ENCODE data around the gene TXLNG. TPM values are rescaled to one million over a fixed set of nuclear protein-coding genes. Genes with fewer than 3 reads are reported as not detected.
A peak's percentile ranks its signal among the peaks of the same experiment; 100 is the strongest.

TXLNG gene
- polyA plus RNA-seq, 1 of the 3 experiments (the other 2 are of a cell fraction), result 12.1 TPM

GRCh38 chrX:16876696-16877095, 90.4 kb downstream of the TXLNG start:
- Histone ChIP-seq H3K4me1 (ENCODE audit: control insufficient read depth in 1 of 2, insufficient read depth in 2 of 2, low read depth in 1 of 2, low read length in 1 of 2) (peaks cover 0 to under 1% of the 10 kb centered on the region in 2 experiments; a peak in 1 of 4 replicates), H3K4me3 (ENCODE audit: low read depth in 2 of 2, low read length in 1 of 2) (no peak overlapping the region), H3K27ac (ENCODE audit: low read depth in 2 of 2, low read length in 1 of 2) (no peak overlapping the region), H3K36me3 (replicated peaks in 1 of 2; ENCODE audit: control insufficient read depth in 1 of 2, insufficient read depth in 2 of 2, low read length in 1 of 2) (no peaks in the 10 kb centered on the region), H3K79me2 (ENCODE audit: insufficient read depth) (no peaks in the 10 kb centered on the region), H3K4me2 (no peak overlapping the region), H2AFZ (ENCODE audit: low read depth) (no peak overlapping the region), H3K9ac (no peak overlapping the region), H4K20me1 (ENCODE audit: insufficient read depth) (no peaks in the 10 kb centered on the region), H3K27me3 (ENCODE audit: insufficient read depth) (peaks cover 16% of the 10 kb centered on the region; the same call in 1 of the 2 replicates), H3K9me3 (no peaks in the 10 kb centered on the region), H3K9me2 (no peaks in the 10 kb centered on the region), H3F3A (replicated peaks; ENCODE audit: insufficient read depth) (no peaks in the 10 kb centered on the region)
- POLR2A ChIA-PET, result no interaction called here
- CTCF ChIA-PET, result interaction anchor here (1.4 kb wide), 1 partner anchor 16 kb away, joined by 3 read pairs; no protein-coding TSS in a partner anchor
- WGBS (ENCODE audit: low lambda C conversion rate), result 23% methylated on average over 1 of the region's 1 CpG
- TF ChIP-seq ELF1 (IDR thresholded peaks at IDR 0.05) (no peak), FOSL2 (IDR thresholded peaks at IDR 0.05; ENCODE audit: borderline replicate concordance, low read depth) (no peak), RFX5 (IDR thresholded peaks at IDR 0.05; ENCODE audit: low read length) (no peak), TCF12 (IDR thresholded peaks at IDR 0.05) (no peak), FOXM1 (IDR thresholded peaks at IDR 0.05; ENCODE audit: low read depth) (no peak), PBX3 (IDR thresholded peaks at IDR 0.05) (no peak), CHD2 (IDR thresholded peaks at IDR 0.05; ENCODE audit: low read length, partially characterized antibody) (no peak), YY1 (IDR thresholded peaks at IDR 0.05; ENCODE audit: low read depth) (no peak), RAD21 (IDR thresholded peaks at IDR 0.05; ENCODE audit: low read length) (no peak), NRF1 (IDR thresholded peaks at IDR 0.05; ENCODE audit: low read depth, low read length) (no peak), SIN3A (IDR thresholded peaks at IDR 0.05; ENCODE audit: borderline replicate concordance, low read depth, low read length) (no peak), EZH2phosphoT487 (IDR thresholded peaks at IDR 0.05; ENCODE audit: borderline replicate concordance, low read depth) (no peak), TEAD4 (IDR thresholded peaks at IDR 0.05; ENCODE audit: borderline replicate concordance, insufficient read depth) (no peak)
- DNase-seq, result no peak

- peak; percentile 34 for DNase-seq
- Histone ChIP-seq H3K27me3 (ENCODE audit: insufficient read depth) (no peaks in the 10 kb centered on the region; the same call in 1 of the 2 replicates), H3K4me3 (ENCODE audit: low read depth in 2 of 2, low read length in 1 of 2) (peak overlapping the region; percentile 51 to 59; a peak in 3 of 4 replicates), H3K27ac (ENCODE audit: low read depth in 2 of 2, low read length in 1 of 2) (peak overlapping the region in 1 of 2 experiments; percentile 85; a peak in 2 of 4 replicates), H3K36me3 (replicated peaks in 1 of 2; ENCODE audit: control insufficient read depth in 1 of 2, insufficient read depth in 2 of 2, low read length in 1 of 2) (no peaks in the 10 kb centered on the region), H3K9ac (peak overlapping the region; percentile 36; the same call in 1 of the 2 replicates), H3K9me3 (no peaks in the 10 kb centered on the region), H3K4me2 (peak overlapping the region; percentile 73), H3K79me2 (ENCODE audit: insufficient read depth) (no peaks in the 10 kb centered on the region; the same call in 1 of the 2 replicates), H3K9me2 (no peaks in the 10 kb centered on the region), H3K4me1 (ENCODE audit: control insufficient read depth in 1 of 2, insufficient read depth in 2 of 2, low read depth in 1 of 2, low read length in 1 of 2) (peaks cover 0 to 3% of the 10 kb centered on the region in 2 experiments; a peak in 1 of 4 replicates), H2AFZ (ENCODE audit: low read depth) (peak overlapping the region; percentile 91; the same call in 1 of the 2 replicates), H4K20me1 (ENCODE audit: insufficient read depth) (no peaks in the 10 kb centered on the region), H3F3A (replicated peaks; ENCODE audit: insufficient read depth) (no peaks in the 10 kb centered on the region)
- POLR2A ChIA-PET, result interaction anchor here (0.6 to 1.4 kb wide), 4 partner anchors 11 to 164 kb away, joined by 4 to 8 read pairs (median 4); partner anchors contain the start of gene REPS2
- TF ChIP-seq SIN3A (IDR thresholded peaks at IDR 0.05; ENCODE audit: borderline replicate concordance, low read depth, low read length), result no peak
- TF ChIP-seq FOSL2 (IDR thresholded peaks at IDR 0.05; ENCODE audit: borderline replicate concordance, low read depth), result no peak
- no peak for TF ChIP-seq TAF1 (IDR thresholded peaks at IDR 0.05; ENCODE audit: borderline replicate concordance, low read depth, low read length)
- no peak for TF ChIP-seq MAX (IDR thresholded peaks at IDR 0.05; ENCODE audit: low read depth)
- TF ChIP-seq ELF1 (IDR thresholded peaks at IDR 0.05), result peak; percentile 48; the same call in 1 of the 2 replicates
- TF ChIP-seq SMC3 (IDR thresholded peaks at IDR 0.05; ENCODE audit: low read depth, low read length), result no peak
- no peak for TF ChIP-seq TCF12 (IDR thresholded peaks at IDR 0.05)
- TF ChIP-seq GATA2 (CRISPR knock-in tag; IDR thresholded peaks at IDR 0.05), result no peak
- TF ChIP-seq RCOR1 (IDR thresholded peaks at IDR 0.05; ENCODE audit: low read length), result no peak
- TF ChIP-seq RFX5 (IDR thresholded peaks at IDR 0.05; ENCODE audit: low read length), result no peak
- TF ChIP-seq RAD21 (IDR thresholded peaks at IDR 0.05; ENCODE audit: low read length), result no peak
- TF ChIP-seq FOXM1 (IDR thresholded peaks at IDR 0.05; ENCODE audit: low read depth), result no peak
- TF ChIP-seq REST (IDR thresholded peaks at IDR 0.05; ENCODE audit: low read depth, low read length), result no peak
- TF ChIP-seq NFIC (IDR thresholded peaks at IDR 0.05; ENCODE audit: borderline replicate concordance), result no peak
- no peak for TF ChIP-seq USF1 (IDR thresholded peaks at IDR 0.05; ENCODE audit: borderline replicate concordance, low read depth)
- peak; percentile 82 for TF ChIP-seq MXI1 (IDR thresholded peaks at IDR 0.05; ENCODE audit: low read depth, low read length)
- TF ChIP-seq CHD2 (IDR thresholded peaks at IDR 0.05; ENCODE audit: low read length, partially characterized antibody), result no peak
- CTCF ChIA-PET, result interaction anchor here (0.6 to 4.0 kb wide), 27 partner anchors 9 to 494 kb away, joined by 3 to 42 read pairs (median 5); partner anchors contain the start of gene RBBP7
- 19% methylated on average over 7 of the region's 7 CpGs for WGBS (ENCODE audit: low lambda C conversion rate)
Observed at GRCh38 chrX:16882169-16882568, 95.9 kb downstream of the TXLNG start.
